GM12873 (cell line): ENCODE data around the gene NAALADL2.

Source experiments
- TF ChIP-seq, protein P1 (sequence below): IDR thresholded peaks from 2 replicates; pipeline ENCODE4 v1.5.1; 2012; ENCODE audit warnings: low read depth, mild to moderate bottlenecking, moderate library complexity, low read length, control low read depth; ENCODE audit not compliant: insufficient read depth; ENCODE audit errors: missing control alignments

NAALADL2 gene

DNA sequence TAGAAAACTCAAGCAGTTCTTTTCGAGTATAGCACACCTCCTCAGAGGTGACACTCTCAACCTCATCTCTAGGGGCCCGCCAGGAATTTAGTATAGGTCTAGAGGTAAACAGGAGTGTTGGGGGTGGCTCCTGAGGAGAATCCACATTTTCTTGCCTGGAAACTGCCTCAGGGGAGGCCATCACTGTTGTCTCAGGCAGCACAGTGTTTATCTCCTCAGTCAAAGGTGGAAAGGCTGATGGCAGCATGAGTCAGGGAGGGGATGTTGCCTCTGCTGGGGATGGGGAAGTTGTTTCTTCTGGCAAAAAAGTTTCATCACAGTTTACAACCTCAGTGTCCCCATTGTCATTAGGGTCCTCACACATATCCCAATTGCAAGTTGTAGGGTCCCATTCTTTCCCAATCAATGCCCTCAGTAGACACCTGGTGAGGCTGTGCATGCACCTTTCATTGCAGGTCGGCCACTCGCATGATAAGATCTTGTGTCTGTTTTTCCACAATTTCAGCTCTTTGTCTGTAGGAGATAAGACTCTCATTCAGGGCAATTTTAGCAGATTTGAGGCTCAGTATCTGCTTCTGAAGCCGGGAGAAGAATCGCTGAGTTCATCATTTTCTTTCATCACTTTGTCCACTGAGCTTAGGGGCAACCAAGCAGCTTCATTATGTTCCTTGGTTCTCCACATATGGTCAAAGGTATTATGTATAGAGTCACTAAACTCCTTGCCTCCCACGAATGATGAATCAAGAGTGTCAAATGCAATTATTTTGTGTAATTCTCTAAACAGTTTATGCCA, 25.8 kb downstream of the NAALADL2 start:
- TF ChIP-seq, protein P1, sequence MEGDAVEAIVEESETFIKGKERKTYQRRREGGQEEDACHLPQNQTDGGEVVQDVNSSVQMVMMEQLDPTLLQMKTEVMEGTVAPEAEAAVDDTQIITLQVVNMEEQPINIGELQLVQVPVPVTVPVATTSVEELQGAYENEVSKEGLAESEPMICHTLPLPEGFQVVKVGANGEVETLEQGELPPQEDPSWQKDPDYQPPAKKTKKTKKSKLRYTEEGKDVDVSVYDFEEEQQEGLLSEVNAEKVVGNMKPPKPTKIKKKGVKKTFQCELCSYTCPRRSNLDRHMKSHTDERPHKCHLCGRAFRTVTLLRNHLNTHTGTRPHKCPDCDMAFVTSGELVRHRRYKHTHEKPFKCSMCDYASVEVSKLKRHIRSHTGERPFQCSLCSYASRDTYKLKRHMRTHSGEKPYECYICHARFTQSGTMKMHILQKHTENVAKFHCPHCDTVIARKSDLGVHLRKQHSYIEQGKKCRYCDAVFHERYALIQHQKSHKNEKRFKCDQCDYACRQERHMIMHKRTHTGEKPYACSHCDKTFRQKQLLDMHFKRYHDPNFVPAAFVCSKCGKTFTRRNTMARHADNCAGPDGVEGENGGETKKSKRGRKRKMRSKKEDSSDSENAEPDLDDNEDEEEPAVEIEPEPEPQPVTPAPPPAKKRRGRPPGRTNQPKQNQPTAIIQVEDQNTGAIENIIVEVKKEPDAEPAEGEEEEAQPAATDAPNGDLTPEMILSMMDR: no peak

DNA sequence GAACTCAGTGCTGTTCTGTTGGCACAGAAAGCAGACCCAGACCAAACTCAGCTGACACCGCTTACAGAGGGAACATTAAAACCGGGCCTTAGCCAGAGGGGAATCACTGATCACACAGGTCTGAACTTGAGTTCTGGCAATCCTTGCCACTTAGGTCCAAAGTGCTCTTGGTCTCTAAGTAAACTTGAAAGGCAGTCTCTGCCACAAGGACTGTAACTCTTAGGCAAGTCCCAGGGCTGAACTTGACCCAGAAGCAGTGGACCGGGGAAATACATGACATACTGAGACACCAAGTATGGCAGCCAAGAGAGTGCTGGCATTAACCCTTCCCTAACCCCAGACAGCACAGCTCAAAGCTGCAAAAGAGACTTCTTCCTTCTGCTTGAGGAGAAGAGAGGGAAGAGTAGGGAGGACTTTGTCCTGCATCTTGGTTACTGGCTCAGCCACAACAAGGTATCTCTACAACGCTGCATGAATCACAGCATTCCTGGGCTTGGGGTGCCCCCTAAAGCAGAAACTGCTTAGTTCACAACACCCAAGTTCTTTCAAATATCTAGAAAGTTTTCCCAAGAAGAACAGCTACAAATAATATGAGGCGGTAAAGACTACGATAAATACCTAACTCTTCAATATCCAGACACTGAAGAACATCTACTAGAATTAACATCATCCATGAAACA, 32.5 kb downstream of the NAALADL2 start:
- TF ChIP-seq, protein P1: no peak

DNA sequence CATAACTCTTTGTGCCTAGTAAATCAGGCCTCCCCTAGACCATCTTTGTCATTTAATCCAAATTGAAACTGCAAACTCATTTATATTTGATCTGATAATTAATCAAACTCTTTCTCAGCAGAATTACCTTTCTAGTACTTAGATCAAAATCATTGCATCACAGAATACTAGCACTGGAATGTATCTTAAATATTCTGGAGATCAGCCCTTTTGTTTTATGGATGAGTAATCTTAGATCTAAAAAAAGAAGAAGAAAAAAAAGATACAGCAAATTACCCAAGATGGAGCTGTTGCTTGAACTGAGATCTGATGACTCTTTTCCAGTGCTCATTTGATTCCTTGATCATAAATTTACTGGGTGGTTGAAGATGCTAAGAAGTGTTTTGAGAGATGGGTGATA, 47.9 kb downstream of the NAALADL2 start:
- TF ChIP-seq, protein P1: no peak

DNA sequence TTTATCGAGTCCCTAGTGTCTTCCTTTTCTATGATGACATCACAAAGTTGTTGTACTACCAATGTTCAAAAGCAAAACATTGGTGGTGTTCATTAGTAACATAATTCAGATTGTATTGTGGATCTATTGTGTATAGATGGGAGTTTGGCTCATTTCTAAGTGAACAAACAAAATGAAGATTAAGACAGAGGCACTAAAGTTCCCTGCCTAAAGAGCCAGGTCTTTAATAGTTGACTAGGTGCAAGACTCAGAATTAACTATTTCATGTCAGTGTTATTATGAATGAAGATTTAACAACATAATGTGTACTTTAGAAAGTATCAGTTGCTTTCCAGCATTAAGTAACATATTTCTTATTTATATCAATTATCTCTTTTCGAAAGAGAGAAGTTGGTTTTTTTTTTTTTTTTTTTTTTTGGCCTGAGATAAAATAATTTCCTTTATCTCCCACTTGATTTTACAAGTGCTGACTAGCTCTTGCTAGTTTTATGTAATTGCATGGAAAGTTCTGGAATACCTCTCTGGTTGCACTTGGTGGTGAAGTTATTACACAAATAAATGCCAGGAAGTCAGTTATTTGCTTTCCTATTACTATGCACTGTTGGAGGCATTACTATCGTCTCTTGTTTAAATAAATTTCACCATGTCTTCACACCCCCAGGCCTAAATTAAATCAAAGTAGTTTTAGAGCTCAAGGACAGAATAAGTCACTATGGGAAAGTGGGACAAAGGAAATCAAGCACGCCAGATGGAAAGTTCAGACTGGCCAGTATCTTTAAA, 48.7 kb downstream of the NAALADL2 start:
- TF ChIP-seq, protein P1: no peak

DNA sequence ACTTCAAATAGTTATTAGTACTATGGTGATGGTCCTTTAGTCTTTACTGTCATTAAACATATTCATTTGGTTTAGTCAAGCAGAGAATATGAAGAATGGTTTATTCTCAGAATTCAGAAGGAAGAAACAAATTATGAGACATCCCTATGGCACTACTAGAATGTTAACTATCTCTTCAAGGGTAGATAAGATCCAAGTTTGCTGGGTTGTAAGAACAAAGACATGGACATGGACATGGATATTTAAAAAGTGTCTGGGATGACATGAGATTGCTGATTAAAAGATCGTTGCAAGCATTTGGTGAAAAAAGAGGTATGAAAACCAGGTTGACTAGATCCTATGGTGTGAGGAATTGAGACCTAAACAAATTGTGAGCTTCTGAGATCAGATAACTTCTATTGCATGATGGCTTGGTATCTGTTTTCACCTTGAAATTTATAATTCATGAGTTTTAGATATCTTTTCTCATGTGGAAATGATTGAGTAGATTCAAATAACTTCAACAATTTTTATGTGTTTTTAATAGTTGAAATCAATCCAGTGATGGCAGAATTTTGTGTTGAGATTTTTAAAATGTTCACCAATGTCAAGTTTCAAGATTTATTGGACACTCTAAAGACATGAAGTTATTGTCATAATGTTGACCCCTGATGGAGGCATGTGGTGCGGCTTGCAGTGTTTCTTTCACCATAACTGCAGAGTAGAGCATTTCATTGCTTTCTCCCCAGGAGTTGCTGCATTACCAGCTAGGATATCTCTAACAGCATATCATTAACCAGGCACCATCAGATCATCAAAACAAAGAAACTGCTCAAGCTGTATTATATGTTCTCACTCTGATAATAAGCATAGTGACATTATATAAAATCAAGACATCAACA, 72.6 kb downstream of the NAALADL2 start:
- TF ChIP-seq, protein P1: no peak

DNA sequence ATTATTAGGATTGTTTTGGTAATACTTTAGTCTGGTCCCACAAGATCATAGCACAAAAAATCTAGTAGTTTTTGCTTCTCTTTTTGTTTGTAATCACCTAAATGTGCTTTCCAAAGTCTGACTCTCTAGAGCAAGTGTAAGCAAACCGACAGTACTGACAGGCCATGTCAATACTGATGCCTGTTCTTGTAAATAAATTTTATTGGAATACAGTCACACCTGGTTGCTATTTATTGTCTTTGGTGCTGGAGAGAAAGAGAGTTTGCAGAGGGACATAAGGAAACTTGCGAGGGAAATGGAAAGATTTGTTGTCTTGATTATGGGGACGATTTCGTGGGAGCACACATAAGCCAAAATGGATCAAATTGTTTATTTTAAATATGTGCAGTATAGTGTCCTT, 77.5 kb downstream of the NAALADL2 start:
- TF ChIP-seq, protein P1: no peak
